ENCODE results near the gene TMEM182. TPM values are rescaled to one million over a fixed set of nuclear protein-coding genes. Genes with fewer than 3 reads are reported as not detected.

The TMEM182 gene
- 2.9 to 6.7 TPM (median 3.6 TPM) in 5 replicates for total RNA-seq (2022; extraction: Qiagen RNA extraction)

GRCh38 chr2:102761763-102762162 lies at the start of gene TMEM182:
Gene TMEM182 (plus strand): TSS chr2:102762031. CDS start chr2:102762218, 187 bp downstream.

Other genes with a start within 250 kb of the TMEM182 start
- gene SLC9A2, start 142.5 kb upstream of the TMEM182 start, total RNA-seq (2022; extraction: Qiagen RNA extraction): 2.5 to 2.9 TPM (median 2.8 TPM) in 5 replicates